HUES48 (cell line): ENCODE measurements around the gene SERINC3.
A peak's percentile ranks its signal among the peaks of the same experiment; 100 is the strongest.

Experiments used
- H3K27ac ChIP-seq: one replicate; pipeline ENCODE4 v1.7.0; 2013; ENCODE audit warnings: low read depth, low read length, inconsistent platforms
- H3K27me3 ChIP-seq: 2 replicates; pipeline ENCODE4 v1.6.1; 2013; ENCODE audit warnings: mild to moderate bottlenecking, low read length; ENCODE audit not compliant: control insufficient read depth, insufficient read depth
- H3K36me3 ChIP-seq: 2 replicates; pipeline ENCODE4 v1.6.1; 2013; ENCODE audit warnings: low read length; ENCODE audit not compliant: control insufficient read depth, insufficient read depth
- H3K4me1 ChIP-seq: 2 replicates; pipeline ENCODE4 v1.6.1; 2013; ENCODE audit warnings: mild to moderate bottlenecking, low read length; ENCODE audit not compliant: control insufficient read depth, insufficient read depth
- H3K4me3 ChIP-seq: 2 replicates; pipeline ENCODE4 v1.5.1; 2013; ENCODE audit warnings: mild to moderate bottlenecking, low read depth, low read length
- H3K9ac ChIP-seq: 2 replicates; pipeline ENCODE4 v1.6.1; 2013; ENCODE audit warnings: mild to moderate bottlenecking, low read depth, low read length, moderate library complexity
- H3K9me3 ChIP-seq: 2 replicates; pipeline ENCODE4 v1.6.1; 2013; ENCODE audit warnings: low read length; ENCODE audit not compliant: control insufficient read depth, insufficient read depth

The SERINC3 gene

DNA sequence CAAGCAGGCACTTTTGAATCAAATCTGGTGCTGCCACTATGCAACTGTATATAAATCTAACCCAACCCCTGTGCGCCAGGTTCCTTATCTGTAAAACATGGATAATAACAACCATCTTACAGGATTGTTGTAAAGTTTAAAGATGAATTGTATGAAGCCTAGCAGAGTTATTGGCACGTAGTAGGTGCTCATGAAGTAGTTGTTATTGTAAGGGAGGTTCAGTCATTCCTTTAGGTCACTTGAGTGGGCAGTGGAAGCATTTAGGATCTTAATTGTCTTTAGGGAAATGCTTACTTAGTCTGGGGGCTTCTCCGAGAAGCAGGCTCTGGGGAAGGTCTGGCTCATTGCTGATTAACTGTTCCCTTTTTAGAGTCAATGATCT is 30.7 kb upstream of the SERINC3 start:
- Histone ChIP-seq H3K4me3 (no peak overlapping the region), H3K27me3 (no peaks in the 10 kb centered on the region), H3K4me1 (0 out of 2 replicates have a peak, but pooled peaks cover 4% of the 10 kb centered on the region), H3K9ac (no peak overlapping the region), H3K9me3 (no peaks in the 10 kb centered on the region), H3K36me3 (no peaks in the 10 kb centered on the region), H3K27ac (peak overlapping the region; percentile 39)

DNA sequence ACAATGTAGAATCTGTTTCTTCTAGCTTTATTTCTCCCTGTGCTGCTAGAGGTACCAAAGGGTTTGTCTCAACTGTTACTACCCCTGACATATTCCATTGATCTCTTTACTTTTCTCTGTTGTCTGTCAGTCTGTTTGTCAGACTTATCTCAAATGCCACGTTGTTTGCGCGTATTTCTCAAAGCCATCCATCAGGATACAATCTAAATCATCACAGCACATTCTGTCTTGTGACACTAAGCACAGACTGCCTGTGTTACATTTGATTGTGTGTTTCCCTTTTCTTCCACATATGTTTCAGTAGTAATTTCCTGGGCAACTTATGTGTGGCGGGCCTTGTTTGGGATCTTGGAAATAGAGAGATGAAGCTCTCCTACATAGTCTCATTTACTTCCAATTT is 30.2 kb upstream of the SERINC3 start:
- H3K36me3 ChIP-seq = no peaks in the 10 kb centered on the region
- H3K27me3 ChIP-seq = no peaks in the 10 kb centered on the region
- no peak overlapping the region for H3K4me3 ChIP-seq
- no peak overlapping the region for H3K27ac ChIP-seq
- no peak overlapping the region for H3K9ac ChIP-seq
- H3K4me1 ChIP-seq = 0 out of 2 replicates have a peak, but pooled peaks cover 4% of the 10 kb centered on the region
- H3K9me3 ChIP-seq = no peaks in the 10 kb centered on the region

DNA sequence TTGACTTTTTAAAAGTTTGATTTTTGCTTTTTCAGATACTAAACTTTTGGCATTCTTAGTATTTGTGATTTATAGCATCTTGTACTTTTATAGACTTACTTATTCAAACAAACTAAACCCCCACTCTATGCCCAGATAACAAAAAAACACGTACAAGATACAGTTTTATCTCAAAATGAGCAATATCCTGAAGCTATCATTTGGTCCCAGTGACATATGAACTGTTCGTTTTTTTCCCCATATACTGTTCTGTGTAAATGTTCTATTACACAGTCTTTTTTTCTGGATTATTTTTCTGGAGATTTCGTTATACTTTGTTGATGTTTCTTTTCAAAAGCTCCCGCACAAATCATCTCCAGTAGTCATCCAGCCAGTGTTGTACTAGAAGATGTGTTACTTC is 27.3 kb upstream of the SERINC3 start:
- Histone ChIP-seq H3K27me3 (no peaks in the 10 kb centered on the region), H3K4me1 (0 out of 2 replicates have a peak, but pooled peaks cover 4% of the 10 kb centered on the region), H3K4me3 (no peak overlapping the region), H3K36me3 (no peaks in the 10 kb centered on the region), H3K9ac (no peak overlapping the region), H3K9me3 (no peaks in the 10 kb centered on the region), H3K27ac (no peak overlapping the region)

DNA sequence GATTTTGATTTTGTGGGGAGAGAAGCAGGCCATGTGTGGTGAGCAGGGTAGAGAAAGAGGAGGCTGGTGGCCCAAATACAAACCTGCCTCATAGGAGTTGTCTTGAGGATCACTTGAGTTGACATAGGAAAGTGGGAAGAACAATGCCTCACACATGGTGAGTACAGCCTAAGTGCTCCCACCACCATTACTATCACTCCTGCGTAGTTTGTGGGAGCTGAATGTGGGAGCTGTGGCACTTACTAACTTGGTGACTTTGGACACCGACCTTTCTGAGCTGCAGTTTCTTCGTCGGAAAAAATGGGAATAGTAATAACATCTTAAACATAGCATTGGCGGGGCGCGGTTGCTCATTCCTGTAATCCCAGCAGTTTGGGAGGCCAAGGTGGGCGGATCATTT is 25.5 kb upstream of the SERINC3 start:
- H3K4me1 ChIP-seq = 0 out of 2 replicates have a peak, but pooled peaks cover 4% of the 10 kb centered on the region
- H3K9ac ChIP-seq = no peak overlapping the region
- H3K27me3 ChIP-seq = no peaks in the 10 kb centered on the region

DNA sequence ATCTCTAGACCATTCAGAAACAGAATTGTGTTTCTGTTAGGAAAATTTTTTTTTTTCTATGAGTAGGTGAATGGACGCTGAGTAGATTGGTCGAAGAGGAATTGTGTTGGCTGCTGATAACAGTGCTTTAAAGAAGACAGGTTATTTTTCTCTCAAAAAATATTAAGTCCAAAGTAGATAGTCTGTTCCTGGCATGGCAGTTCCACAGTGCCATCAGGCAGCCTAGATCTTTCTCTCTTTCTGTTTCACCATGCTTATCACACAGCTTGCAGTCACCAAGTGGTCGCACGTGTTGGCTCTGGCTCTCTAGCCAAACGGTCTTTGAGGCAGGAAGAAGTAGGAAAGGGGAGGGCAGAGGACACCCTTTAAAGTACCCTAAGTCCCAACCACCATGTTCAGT is 22.4 kb upstream of the SERINC3 start:
- Histone ChIP-seq H3K27ac (no peak overlapping the region), H3K9ac (no peak overlapping the region), H3K4me1 (0 out of 2 replicates have a peak, but pooled peaks cover 4% of the 10 kb centered on the region), H3K36me3 (no peaks in the 10 kb centered on the region), H3K4me3 (no peak overlapping the region), H3K9me3 (no peaks in the 10 kb centered on the region), H3K27me3 (no peaks in the 10 kb centered on the region)

More for the DNA sequence above, 25.5 kb upstream of the SERINC3 start:
- Histone ChIP-seq H3K36me3 (no peaks in the 10 kb centered on the region), H3K9me3 (no peaks in the 10 kb centered on the region), H3K27ac (no peak overlapping the region), H3K4me3 (no peak overlapping the region)

DNA sequence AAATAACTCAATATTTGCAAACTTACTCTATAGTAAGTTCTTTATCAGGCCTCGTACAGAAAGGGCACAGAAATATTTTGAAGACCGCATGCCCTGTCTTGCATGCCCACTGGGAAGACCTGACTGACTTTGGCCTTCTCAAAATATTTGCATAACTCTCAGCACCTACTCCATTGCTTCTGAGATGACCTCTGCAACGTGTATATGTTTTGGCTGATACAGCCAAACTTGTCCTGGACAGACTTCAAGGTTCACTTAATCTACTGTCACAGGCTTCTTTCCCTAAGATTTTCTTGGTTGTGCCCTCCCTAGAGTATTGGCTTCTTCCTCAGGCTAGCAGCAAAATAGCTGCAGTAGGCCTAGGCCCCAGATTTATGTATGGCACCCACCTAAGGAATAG is 21.5 kb upstream of the SERINC3 start:
- 0 out of 2 replicates have a peak, but pooled peaks cover 2% of the 10 kb centered on the region for H3K4me1 ChIP-seq
- H3K27ac ChIP-seq = no peak overlapping the region
- no peak overlapping the region for H3K9ac ChIP-seq
- H3K4me3 ChIP-seq = no peak overlapping the region
- no peaks in the 10 kb centered on the region for H3K9me3 ChIP-seq
- no peaks in the 10 kb centered on the region for H3K36me3 ChIP-seq
- no peaks in the 10 kb centered on the region for H3K27me3 ChIP-seq

DNA sequence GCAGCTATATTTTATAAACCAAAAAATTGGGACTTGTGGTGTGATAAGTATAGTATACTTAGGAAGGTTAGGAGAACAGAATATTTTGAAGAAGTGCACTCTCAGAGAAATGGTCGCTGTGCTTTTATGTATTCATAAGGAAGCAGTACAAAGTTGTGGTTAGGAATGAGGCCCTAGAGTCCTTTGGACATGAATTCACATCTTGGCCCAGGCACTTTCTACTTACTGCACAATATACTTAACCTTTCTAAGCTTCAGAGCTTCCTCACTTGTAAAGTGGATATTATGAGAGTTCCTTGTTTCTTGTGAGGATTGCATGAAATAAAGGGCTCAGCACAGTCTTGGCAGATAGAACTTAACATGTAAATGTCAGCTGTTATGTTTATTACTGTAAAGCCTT is 21.0 kb upstream of the SERINC3 start:
- Histone ChIP-seq H3K4me3 (no peak overlapping the region), H3K9me3 (no peaks in the 10 kb centered on the region), H3K27me3 (no peaks in the 10 kb centered on the region), H3K9ac (no peak overlapping the region), H3K27ac (no peak overlapping the region), H3K36me3 (no peaks in the 10 kb centered on the region), H3K4me1 (no peaks in the 10 kb centered on the region)

DNA sequence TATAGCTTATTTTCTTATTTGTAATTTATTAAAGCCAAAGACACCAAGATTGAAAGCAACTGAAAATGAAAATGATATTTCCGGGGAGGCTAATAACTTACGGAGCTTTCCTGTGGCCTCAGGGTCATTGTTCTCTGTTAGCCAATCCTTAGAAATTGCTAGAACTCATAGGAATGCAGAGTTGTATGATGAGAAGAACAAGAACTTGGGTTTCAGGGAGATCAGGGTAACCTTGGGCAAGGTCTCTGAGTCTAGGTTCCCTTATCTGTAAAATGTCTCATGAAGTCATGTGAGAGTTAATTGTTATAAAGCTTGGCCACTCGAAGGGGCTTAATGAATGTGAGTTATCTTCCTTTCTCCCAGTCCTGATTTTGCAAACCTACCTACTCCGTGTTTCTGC is 20.1 kb upstream of the SERINC3 start:
- no peaks in the 10 kb centered on the region for H3K27me3 ChIP-seq
- no peak overlapping the region for H3K4me3 ChIP-seq
- no peak overlapping the region for H3K9ac ChIP-seq
- no peaks in the 10 kb centered on the region for H3K4me1 ChIP-seq
- H3K27ac ChIP-seq = no peak overlapping the region
- H3K36me3 ChIP-seq = no peaks in the 10 kb centered on the region
- no peaks in the 10 kb centered on the region for H3K9me3 ChIP-seq

DNA sequence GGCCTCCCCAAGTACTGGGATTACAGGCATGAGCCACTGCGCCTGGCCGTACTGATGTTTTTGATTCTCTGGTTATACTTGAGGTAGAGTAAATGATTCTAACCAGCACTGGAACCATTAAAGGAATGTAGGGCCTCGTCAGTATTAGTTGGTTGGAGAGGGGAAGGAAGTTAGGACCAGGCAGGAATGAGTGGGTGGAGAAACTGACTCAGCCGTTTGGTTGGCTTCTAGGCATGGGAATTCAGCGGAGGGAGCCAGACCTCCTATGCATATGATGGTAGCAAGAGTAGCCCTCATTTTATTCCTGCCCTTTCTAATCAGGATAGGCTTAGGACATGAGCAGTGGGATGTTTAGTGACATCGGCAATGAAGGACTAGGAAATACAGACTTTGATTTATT is 19.0 kb upstream of the SERINC3 start:
- H3K4me1 ChIP-seq = no peaks in the 10 kb centered on the region
- no peaks in the 10 kb centered on the region for H3K9me3 ChIP-seq
- no peaks in the 10 kb centered on the region for H3K27me3 ChIP-seq
- H3K4me3 ChIP-seq = no peak overlapping the region
- H3K27ac ChIP-seq = no peak overlapping the region
- H3K36me3 ChIP-seq = no peaks in the 10 kb centered on the region
- no peak overlapping the region for H3K9ac ChIP-seq

DNA sequence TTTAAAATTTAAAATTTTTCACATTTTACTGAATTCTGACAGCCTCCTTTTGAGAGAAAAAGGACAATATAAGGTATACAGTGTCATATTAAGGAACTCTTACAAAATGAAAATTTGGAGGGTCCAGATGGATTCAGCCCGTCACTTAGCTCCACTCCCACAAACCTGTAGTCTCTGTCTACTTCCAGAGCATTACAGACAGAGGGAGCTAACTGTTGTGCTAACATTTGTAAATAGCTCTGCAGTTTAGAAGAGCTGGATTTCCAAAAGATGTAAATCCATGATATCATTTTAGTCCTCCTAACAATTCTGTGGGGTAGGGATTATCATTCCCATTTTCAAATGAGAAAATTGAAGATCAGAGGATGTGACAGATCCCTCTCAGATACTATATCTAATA is 16.1 kb upstream of the SERINC3 start:
- Histone ChIP-seq H3K9ac (no peak overlapping the region), H3K36me3 (no peaks in the 10 kb centered on the region), H3K4me1 (no peaks in the 10 kb centered on the region), H3K27me3 (no peaks in the 10 kb centered on the region), H3K9me3 (no peaks in the 10 kb centered on the region), H3K4me3 (no peak overlapping the region), H3K27ac (no peak overlapping the region)

DNA sequence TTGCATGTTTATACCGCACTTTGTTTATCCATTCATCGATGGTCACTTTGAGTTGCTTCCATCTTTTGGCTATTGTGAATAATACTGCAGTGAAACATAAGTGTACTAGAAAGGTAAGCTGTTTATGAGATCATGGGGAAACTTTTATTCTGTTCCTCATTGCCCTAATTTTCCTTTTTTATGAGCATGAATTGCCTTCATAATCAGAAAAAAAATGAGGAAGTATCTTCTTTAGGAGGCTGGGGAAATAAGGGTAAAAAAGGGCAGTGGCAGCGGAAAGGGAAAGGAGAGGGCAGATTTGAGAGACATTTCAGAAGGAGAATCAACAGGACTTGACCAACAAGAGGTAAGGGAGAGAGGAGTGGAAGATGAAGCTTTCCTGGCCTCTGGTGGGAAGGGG is 14.3 kb upstream of the SERINC3 start:
- Histone ChIP-seq H3K9me3 (no peaks in the 10 kb centered on the region), H3K36me3 (no peaks in the 10 kb centered on the region), H3K4me1 (peaks cover 3% of the 10 kb centered on the region; the same call in 1 of the 2 replicates), H3K4me3 (no peak overlapping the region), H3K9ac (no peak overlapping the region), H3K27ac (no peak overlapping the region), H3K27me3 (no peaks in the 10 kb centered on the region)

DNA sequence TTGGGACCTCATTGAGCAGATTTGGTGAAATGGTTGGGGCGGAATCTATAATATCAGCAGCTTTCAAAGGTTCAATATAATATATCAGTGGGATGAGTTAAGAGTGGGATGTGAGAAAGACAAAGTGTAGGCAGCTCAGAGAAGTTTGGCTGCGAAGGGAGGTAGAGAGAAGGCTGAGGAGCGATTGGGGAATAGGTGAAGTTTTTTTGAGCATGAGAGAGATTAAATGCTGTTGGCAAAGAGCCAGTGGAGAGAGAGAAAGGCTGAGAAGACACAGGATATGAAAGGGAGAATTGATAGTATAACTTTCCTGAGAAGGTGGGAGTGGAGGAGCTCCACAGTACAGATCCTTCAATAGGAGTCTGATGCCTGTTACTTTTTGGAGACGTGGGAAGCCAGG is 12.1 kb upstream of the SERINC3 start:
- no peak overlapping the region for H3K27ac ChIP-seq
- H3K4me3 ChIP-seq = no peak overlapping the region
- no peak overlapping the region for H3K9ac ChIP-seq
- no peaks in the 10 kb centered on the region for H3K36me3 ChIP-seq
- H3K4me1 ChIP-seq = peaks cover 3% of the 10 kb centered on the region; the same call in 1 of the 2 replicates
- no peaks in the 10 kb centered on the region for H3K27me3 ChIP-seq
- H3K9me3 ChIP-seq = no peaks in the 10 kb centered on the region
